GM18526 (cell line): ENCODE measurements around the gene LIG1.

Experiments
- POLR2A ChIP-seq: IDR thresholded peaks from 3 replicates; pipeline ENCODE4 v1.6.1; 2011; ENCODE audit not compliant: insufficient read length; ENCODE audit errors: extremely low read depth

LIG1 gene

DNA sequence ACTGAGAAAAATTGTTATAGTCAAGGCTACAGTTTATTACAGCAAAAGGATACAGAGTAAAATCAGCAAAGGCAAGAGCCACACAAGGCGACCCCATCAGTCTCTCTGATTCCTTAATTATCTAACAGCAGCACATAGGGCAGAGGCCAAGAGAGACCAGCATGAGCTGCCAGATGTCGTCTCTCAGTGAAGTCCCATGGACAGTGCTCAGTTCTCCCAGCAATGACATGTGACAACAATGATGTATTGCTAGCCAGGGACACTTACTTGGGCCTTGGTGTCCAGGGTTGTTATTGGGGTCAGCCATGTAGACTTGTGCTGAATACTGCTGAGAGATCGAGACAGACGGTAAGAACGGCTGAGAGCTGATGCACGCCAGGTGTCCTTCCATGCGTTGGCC, 22.6 kb upstream of the LIG1 start:
- no peak for TF ChIP-seq POLR2A

DNA sequence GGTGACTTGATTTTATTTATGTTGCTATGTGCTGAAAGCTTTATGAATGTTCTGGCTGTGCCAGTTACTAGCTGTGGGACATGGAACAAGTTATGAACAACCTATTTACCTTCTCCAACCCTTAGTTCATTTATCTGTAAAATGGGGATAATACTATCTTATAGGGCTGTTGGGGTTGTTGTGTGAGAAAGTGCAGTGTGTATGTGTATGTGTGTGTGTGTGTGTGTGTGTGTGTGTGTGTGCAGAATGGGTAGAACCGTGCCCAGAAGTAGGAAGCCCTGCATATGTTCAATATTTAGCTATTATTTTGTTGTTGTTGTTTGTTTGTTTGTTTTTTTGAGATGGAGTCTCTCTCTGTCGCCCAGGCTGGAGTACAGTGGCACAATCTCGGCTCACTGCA, 20.7 kb upstream of the LIG1 start:
- TF ChIP-seq POLR2A = no peak

DNA sequence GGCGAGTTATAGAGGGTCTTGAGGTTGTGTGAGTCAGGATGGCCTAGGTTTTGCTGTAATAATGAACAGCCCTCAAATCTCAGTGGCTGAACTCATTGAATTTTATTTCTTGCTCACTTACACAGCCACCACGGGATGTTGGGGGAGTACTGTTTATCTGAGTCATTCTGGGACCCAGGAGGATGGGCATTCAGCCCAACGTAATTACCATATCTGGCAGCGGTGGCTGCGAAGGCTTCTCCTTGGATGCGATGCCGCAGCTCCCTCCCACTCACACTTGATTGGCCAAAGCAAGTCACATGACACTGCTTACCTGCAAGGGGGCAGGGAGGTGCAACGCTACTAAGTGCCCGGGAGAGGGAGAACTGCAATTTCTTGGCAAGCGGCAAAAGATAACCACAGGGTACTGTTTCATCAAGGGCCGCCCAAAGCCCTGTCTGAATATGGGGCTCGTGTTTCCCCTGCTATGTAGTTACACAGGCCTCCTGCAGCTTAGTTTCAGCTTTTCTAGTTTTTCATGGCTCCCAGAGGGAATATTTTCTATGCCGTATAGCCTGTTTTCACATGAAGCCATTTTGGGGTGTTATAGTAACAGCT, 20.2 kb upstream of the LIG1 start:
- no peak for TF ChIP-seq POLR2A

DNA sequence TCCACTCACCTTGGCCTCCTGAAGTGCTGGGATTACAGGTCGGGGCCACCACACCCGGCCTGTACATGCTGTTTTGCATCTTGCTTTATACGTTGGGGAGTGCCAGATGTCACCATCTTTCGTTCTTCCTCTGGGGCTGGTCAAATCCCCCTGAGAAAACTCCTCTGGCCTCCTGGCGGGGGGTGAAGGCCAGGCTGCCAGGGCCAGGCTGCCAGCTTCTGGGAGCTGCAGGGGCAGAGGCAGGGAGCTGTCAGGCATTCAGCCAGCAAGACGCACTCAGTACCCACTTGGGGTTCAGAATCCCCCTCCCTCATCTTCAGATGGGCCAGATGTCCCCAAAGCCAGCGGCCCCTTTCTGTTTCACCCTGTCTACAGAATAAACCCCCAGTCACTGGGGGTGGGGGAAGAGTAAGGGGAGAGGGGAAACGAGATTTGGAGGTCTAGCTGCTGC, 16.4 kb upstream of the LIG1 start:
- TF ChIP-seq POLR2A = peak; percentile 23

DNA sequence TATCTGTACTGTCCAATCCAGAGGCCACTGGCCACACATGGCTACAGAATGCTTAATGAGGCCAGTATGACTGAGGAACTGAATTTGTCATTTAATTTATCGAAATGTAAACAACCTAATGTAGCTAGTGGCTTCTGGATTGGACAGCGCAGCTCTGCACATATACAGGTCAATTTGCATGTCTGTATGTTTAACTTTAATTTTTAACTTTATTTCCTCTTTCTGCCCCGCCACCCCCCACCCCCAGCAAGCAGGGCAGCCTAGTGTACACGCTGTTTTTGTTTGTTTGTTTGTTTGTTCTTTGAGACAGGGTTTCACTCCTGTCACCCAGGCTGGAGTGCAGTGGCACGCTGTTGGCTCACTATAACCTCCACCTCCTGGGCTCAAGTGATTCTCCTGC, 15.9 kb upstream of the LIG1 start:
- TF ChIP-seq POLR2A = no peak

DNA sequence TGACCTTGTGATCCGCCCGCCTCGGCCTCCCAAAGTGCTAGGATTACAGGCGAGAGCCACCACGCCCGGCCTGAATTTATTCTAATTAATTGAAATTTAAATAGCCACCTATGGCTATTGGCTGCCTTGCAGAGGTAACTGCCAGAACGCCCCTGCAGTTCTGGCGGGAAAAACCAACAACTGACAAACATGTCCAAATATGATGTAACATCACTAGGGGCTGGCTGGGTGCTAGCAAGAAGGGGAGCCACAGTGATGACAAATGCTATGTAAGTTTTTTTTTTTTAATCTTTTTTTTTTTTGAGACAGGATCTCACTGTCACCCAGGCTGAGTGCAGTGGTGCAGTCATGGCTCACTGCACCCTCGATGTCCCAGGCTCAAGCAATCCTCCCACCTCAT, 13.2 kb upstream of the LIG1 start:
- TF ChIP-seq POLR2A = no peak

DNA sequence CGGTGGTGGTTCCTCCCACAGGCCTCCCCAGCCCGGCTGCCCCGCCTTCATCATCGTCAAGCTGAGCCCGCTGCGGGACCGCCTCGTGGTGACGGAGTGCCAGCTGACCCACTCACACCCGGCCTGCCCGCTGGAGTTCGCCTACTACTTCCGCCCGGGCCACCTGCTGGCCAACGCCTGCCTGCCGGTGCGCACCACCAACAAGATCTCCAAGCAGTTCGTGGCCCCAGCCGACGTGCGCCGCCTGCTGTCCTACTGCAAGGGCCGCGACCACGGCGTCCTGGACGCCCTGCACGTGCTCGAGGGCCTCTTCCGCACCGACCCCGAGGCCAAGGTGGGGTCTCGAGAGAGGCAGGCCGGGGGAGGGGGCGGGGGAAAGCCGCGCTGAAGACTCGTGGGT, 12.3 kb upstream of the LIG1 start:
- no peak for TF ChIP-seq POLR2A

DNA sequence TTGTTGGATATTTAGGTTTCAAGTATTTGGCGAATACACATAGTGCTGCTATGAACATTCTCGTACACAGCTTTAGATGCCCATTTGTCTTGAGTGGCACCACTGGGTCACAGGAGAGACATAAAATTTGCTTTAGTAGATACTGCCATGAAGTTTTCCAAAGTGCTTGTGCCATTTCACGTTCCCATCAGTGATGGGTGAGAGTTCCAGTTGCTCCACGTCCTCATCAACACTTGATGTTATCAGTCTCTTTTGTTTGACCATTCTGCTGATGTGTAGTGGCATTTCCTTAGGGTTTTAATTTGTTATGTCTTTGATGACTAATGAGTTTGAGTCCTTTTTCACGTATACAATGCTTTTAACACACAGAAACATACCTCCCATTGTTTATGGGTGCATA, 11.4 kb upstream of the LIG1 start:
- no peak for TF ChIP-seq POLR2A

DNA sequence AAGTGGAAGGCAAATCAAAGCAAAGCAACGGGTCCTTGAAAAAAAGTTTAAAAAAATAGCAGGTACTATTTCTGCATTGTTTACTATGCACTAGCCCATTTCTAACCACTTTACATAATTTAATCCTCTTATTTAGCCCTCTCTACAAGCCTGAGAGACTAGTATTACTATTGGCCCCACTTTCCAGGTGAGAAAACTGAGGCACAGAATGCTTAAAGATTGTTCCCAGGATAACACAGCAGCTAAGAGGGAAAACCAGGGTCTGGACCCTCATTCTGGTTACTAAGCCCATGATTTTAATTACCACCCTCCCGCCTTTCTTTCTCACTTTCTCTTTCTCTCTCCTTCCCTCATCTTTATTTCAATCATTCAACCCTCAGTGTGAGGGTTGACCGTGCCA, 6.1 kb upstream of the LIG1 start:
- no peak for TF ChIP-seq POLR2A

DNA sequence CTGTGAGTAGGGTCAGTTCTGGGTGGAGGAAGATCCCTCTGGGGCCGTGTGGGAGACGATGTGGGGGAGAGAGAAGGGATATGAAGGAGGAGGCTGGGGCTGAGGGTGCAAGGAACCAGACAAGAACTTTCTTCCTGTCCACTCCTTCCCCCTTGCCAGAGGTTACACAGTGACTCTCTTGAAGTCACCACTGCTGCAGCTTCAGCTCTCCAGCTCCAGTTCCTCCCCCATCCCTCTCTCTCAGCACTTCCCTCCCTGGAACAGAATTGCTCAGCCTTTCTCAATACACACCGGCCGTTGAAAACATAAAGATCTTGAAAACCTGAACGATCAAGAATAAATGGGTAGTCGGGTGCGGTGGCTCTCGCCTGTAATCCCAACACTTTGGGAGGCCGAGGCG, 5.4 kb upstream of the LIG1 start:
- no peak for TF ChIP-seq POLR2A

DNA sequence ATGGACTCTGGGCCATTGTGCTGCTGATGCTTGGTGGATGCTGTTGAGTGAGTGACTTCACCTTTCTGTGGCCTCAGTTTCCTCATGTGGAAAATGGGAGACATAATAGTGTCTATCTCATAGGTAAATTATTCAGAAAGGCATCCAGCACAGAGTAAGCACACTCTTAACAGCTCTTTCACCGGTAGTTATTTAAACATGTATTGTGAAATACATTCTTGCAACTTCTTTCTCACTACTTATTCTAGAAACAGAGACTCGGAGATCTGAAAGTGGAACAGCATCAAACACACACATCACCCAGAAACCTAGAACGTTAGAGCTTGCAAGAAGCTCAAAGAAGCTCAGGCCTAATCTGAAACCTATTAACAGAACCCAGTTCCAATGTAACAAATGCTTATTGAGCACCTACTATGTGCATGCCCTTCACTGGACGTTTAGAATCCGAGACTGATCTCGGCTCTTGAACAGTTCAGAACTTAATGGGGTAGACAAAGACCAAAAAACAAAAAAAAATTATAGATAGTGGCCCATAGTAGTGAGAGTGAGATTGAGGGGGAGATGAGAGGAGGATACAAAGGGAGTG, 4.4 kb upstream of the LIG1 start:
- no peak for TF ChIP-seq POLR2A

DNA sequence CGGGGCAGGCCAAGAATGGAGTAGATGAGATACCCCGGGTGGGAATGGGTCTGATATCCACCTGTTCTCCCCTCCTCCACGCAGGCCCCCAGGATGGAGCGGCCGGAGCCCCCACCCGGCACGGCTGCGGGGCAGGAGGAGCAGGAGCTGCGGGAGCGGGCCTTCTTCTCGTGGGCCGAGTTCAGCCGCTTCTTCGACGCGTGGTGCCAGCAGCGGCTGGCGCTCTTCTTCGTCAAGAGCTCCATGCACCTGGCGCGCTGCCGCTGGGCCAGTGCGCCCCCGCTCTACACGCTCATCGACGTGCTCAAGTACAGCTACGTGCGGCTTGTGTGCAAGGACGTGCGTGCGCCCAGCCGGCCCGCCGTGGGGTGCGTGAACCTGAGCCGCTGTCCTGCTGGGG, 1.6 kb upstream of the LIG1 start:
- no peak for TF ChIP-seq POLR2A

DNA sequence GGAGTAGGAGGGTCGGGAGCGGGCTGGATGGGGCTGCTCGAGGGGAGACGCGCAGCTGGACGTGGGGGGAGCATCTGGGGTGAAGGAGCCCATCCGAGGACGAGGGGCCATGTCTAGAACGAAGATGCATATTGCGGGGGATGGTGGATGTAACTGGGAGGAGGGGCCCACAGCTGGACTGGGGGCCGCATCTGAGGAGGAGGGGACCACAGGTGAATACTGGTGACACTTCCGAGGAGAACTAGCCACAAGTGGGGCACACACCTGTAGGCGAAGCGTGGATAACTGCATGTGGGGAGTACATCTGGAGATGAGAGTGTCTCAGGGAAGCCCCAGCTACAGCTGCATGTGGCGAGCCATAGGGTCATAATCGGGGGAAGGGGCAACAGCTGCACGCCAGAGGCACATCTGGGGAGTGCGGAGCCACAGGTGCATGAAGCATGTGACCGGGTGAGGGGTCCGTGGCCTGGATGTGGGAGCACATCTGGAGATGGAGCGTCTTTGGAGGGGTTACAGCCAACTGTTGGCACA, 738 bp upstream of the LIG1 start:
- TF ChIP-seq POLR2A = no peak

DNA sequence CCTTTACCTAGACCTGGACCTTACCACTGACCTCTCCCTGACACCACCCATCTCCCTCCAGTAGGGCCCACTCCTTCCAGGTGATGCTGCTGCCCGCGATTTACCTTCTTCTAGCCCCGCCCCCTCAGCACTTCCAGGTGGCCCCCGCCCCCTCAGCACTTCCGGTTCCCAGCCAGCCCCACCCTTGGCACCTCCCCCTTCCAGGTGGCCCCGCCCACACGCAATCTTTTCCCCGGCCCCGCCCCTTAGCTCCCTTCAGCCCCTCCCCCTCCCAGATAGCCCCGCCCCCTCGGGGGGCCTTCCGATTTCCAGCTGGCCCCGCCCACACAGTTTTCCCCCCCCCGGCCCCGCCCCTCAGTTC, 586 bp downstream of the LIG1 start:
- no peak for TF ChIP-seq POLR2A

DNA sequence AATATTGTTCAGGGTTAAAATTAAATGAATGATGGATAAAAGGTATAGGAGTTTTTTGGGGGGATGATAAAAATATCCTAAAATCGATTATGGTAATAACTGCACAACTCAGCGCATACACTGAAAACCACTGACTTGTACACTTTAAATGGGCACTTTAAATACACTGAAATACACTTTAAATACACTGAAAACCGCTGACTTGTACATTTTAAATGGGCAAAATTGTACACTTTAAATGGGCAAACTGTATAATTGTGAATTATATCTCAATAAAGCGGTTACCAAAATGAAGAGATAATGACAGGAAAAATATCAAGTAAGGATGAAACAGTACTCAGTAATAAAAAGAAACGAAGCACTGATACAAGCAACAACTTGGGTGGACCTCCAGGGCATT, 1.5 kb downstream of the LIG1 start:
- no peak for TF ChIP-seq POLR2A

DNA sequence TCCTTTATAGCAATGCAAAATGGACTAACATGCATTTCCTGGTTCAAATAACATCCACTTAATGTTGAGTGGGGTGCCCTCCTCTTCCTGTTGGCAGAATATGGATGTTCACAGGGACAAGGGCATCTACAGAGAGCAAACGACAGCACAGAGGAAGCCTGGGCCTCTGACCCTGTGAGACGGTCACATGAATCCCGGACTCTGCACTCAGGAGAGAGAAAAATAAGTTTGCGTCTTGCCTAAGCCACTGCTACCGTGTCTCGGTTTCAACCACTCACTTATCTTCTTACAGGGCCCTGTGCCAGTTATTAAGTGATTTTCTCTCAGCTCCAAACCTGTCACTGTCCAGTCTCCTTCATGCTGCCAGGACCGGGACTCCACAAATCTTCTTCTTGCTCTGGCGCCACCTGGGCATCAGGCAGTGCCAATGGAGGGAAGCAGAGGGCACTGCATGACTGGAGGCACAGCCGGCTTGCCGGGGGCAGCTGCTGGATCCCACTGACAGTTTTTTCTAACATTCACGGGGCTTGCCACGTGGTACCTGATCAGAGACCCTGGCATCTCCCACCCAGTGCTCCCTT, 11.8 kb downstream of the LIG1 start:
- no peak for TF ChIP-seq POLR2A

DNA sequence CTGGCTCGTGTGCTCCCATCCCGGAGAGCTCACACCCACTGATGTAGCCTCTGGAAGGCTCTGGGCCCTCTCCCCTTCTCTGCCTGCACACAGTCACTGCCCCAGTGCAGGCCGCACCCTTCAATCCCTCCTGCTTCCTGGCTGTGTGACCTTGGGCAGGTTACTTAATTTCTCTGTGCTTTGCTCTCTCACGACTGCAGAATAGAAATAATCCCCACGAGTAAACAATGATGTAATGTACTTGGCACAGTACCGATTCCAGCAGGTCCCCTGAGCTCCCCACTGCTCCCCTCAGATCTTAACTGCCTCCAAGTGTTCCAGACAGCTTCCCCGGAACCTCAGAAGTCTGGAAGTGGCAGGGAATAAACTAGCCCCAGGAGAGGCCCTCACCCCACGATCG, 16.1 kb downstream of the LIG1 start:
- TF ChIP-seq POLR2A = no peak
